Activated CD4-positive, alpha-beta T cell treated with anti-CD3 and anti-CD28 coated beads for 24 hours (primary cell): ENCODE measurements around the gene HNRNPM.
"Not testable (repeated sequence)": the region's sequence is repeated elsewhere in the genome, so short reads cannot be mapped to it uniquely, and the experiment has no call there.

Experiments
- DNase-seq, 2 donors: peaks; one replicate each; pipeline ENCODE4 v3.0.0-alpha.2; 2020; ENCODE audit warnings: low read depth in 2 of 2

Gene HNRNPM

GRCh38 chr19:8511573-8512101, 66.9 kb downstream of the HNRNPM start:
- DNase-seq = no peak

DNA sequence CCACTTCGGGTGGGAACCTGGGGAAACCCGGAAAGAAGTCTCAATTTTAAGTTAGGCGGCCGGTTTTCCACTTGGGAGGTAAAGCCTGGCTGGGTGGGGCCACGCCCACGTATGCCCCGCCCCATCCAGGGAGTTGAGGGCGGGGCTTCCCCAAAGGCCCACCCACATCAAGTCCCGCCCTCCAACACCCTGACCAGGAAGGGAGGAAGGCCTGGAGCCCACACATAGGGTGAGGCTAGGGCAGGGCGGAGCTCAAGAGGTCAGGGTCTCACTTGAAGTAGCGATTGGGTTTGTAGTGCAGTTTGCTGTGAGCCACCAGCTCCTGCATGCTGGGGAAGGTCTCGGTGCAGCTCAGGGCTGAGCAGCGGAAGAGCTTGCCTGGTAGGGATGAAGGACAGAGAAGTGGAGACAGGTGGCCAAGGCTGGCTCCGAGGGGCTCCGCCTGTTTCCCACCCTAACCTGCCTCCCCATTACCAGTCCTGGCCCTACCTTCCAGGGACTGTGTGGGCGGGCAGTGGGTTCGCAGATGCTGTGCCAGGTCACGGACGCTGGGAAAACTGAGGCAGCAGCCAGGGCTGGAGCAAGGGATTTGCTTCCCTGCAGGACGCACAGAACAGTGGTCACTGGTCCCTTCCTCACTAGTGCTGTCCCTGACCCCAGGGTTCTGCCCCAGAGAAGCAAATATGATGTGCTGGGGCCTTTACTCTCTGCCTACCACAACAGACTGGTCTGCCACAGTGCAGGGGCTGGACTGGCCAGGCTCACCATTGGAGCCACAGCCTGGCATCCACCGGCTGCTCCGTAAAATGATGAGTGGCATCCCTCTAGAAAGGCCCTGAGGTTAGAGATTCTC, 67.6 kb downstream of the HNRNPM start:
- no peak for DNase-seq

DNA sequence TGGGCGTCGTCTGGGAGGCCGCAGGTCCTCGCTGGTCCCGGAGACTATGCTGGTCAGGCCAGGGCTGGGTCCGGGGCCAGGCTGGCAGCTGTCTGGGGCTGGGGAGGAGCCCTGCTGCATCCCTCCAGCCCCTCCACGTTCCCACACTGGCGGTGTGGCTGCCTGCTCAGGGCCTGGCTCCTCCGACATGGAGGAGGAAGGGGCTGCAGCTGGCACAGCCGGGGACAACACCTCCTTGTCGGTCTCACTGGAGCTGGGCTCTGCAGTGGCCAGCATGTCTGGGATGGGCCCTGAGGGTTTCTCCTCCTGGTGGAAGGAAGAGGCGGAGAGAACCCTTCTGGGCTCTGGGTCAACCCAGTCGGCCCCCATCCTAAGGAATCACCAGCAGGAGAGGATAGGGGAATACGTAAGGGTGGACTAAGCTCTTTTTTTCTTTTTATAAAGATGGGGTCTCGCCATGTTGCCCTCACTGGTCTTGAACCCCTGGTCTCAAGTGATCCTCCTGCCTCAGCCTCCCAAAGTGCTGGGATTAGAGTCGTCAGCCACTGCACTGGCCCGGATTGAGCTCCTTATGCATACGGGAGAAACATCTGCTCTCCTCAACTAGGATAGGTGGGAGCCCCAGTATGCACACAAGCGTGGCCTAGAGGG, 68.4 kb downstream of the HNRNPM start:
- no peak for DNase-seq

DNA sequence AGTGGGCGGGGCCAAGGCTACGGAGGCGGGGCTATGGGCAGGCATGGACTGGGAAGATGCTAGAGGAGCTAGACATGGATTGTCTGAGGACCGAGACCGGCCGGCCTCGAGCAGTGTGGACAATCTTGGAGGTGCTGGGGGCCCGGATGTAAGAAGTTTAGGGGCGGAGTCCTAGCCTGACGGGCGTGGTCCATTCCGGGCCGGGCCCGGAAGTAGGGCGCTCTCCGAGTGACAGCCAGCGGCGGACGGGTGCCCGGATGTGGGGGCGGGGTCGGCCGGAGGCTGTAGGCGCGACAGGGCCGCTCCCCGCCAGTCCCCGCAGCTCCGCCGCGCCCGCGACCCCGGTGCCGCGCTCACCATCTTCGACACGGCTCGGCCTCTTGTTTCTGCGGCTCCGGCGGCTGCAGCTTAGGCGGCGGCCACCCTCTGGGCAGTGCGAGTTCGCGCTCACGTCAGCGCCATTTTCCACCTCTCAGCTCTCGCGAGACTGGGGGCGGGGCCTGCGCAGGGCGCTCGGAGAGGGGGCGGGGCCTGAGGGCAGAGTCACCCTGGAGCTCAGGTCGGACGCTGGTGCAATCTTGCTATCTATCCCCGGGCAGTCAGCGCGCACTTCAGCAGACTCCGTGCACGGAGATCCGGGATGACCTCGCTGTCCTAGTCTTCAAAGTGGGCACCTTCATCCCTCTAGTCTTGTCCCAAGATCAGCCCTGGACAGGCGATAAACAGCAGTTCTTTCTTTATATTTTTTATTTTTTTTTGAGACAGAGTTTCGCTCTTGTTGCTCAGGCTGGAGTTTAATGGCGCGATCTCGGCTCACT, 69.1 kb downstream of the HNRNPM start, which contains the start of gene ZNF414:
Gene ZNF414 (minus strand): TSS at position 481 of the 818 bp plus-strand sequence. CDS start 121 bp downstream, at position 360.
- peak; percentile 97 to 99 for DNase-seq

- DNase-seq = not testable (repeated sequence)
Measured at GRCh38 chr19:8514505-8515009, 69.8 kb downstream of the HNRNPM start.

GRCh38 chr19:8515317-8515716, 70.5 kb downstream of the HNRNPM start:
- no peak for DNase-seq

- DNase-seq = no peak
Measured at GRCh38 chr19:8517551-8518442, 73.0 kb downstream of the HNRNPM start.

DNA sequence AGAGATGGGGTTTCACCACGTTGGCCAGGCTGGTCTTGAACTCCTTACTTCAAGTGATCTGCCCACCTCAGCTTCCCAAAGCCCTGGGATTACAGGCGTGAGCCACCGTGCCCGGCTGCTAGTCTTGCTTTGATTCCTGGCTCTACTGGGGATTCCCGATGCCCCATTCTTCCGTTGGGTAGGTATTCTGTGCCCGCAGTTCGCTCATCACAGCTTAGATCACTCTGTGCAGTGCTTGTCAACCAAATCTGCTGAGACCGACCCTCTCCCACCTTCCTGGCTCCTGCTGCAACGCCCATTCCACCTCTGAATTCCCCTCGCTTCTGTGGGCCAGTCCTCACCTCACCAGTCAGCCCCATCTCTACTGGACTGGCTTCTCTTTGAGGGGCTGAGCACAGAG, 73.8 kb downstream of the HNRNPM start:
- DNase-seq = no peak

DNA sequence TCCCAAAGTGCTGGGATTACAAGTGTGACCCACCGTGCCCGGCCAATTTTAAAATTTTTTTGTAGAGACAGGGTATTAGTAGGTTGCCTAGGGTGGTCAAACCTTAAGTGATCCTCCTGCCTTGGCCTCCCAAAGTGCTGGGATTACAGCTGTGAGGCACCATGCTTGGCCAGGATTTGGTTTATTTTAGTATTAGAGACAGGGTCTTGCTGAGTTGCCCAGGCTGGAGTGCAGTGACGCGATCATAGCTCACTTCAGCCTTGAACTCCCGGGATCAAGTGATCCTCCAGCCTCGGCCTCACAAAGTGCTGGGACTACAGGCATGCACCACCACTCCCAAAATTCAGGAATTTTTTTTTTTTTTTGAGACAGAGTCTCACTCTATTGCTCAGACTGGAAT, 74.6 kb downstream of the HNRNPM start:
- DNase-seq = no peak

GRCh38 chr19:8525401-8525684, 80.6 kb downstream of the HNRNPM start:
- no peak for DNase-seq

GRCh38 chr19:8526345-8527091, 81.7 kb downstream of the HNRNPM start:
- no peak for DNase-seq

GRCh38 chr19:8528500-8528899, 83.7 kb downstream of the HNRNPM start:
- DNase-seq = no peak

DNA sequence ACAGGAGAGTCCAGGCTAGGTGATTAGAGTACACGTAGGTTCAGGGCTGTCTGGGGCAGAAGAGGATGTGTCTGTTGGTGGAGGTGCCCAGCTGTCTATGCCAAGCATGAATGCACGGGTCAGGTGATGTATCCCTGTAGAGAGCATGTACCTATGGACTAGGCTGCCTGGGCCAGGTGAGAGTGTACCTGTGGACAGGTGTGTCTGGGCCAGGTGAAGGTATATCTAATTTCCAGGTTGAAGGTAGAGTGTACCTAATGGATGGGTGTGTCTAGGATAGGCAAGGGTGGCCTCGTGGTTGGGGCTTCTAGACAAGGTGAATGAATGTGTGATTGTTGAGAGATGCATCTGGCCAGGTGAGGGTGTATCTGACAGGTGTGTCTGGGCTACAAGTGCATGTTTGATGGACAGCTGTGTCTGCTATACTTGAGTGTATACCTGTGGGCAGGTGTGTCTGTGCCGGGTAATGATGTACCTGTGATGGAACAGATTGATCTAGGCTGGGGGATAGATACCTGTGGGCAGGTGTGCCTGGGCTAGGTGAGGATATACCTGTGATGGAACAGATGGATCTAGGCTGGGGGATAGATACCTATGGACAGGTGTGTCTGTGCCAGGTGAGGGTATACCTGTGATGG, 84.7 kb downstream of the HNRNPM start:
- DNase-seq = no peak

GRCh38 chr19:8530061-8530679, 85.4 kb downstream of the HNRNPM start:
- DNase-seq = no peak

- DNase-seq = no peak
Measured at GRCh38 chr19:8531470-8531869, 86.7 kb downstream of the HNRNPM start.

DNA sequence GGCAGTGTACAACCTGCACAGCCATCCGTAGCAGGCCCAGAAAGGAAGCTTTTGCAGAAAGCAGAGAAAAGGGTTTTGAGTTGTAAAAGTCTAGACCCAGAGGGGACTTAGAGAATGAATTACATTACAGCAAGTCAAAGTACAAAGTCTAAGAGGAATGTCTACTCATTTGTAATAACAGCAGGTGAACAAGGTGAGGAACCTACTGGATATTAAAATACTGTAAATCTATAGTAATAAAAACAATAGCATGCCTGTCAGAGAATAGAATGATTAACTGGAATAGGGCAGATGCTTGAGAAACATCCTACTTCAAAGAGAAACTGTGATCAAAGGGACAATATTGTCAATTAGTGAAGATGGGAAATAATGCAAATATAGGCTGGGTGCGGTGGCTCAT, 87.5 kb downstream of the HNRNPM start:
- no peak for DNase-seq

GRCh38 chr19:8536282-8536681, 91.5 kb downstream of the HNRNPM start:
- DNase-seq = no peak

DNA sequence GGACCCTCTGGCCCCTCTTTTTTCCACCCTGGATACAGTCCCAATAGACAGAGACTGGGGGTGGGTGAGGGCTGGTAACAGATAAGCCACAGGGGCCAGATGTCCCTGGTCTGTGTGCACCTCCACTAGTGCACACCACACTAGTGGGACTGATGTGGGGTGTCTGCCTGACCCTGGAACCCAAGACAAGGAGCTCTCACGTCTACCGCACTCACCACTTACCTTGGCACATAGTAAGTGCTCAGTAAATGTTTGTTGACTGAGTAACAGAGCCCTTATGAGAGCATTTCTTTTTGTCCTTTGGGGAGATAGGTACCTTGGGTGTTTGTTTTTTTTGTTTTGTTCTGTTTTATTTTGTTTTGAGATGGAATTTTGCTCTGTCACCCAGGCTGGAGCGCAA, 92.3 kb downstream of the HNRNPM start:
- no peak for DNase-seq
